LNCaP clone FGC (cell line): ENCODE results near the gene SPINT2.
A peak's percentile ranks its signal among the peaks of the same experiment; 100 is the strongest.

Experiments
- DNase-seq: peaks from one replicate; pipeline ENCODE4 v3.0.0-alpha.2; 2011; ENCODE audit warnings: low read depth
- H3K4me3 ChIP-seq: 2 replicates; pipeline ENCODE4 v1.5.1; 2011; ENCODE audit warnings: mild to moderate bottlenecking, low read depth, low read length, control low read depth
- TF ChIP-seq, protein P1 (sequence below): IDR thresholded peaks from 2 replicates; pipeline ENCODE4 v1.5.1; 2012; ENCODE audit warnings: mild to moderate bottlenecking; ENCODE audit not compliant: control insufficient read depth, insufficient read depth; ENCODE audit errors: extremely low read depth

Gene SPINT2

DNA sequence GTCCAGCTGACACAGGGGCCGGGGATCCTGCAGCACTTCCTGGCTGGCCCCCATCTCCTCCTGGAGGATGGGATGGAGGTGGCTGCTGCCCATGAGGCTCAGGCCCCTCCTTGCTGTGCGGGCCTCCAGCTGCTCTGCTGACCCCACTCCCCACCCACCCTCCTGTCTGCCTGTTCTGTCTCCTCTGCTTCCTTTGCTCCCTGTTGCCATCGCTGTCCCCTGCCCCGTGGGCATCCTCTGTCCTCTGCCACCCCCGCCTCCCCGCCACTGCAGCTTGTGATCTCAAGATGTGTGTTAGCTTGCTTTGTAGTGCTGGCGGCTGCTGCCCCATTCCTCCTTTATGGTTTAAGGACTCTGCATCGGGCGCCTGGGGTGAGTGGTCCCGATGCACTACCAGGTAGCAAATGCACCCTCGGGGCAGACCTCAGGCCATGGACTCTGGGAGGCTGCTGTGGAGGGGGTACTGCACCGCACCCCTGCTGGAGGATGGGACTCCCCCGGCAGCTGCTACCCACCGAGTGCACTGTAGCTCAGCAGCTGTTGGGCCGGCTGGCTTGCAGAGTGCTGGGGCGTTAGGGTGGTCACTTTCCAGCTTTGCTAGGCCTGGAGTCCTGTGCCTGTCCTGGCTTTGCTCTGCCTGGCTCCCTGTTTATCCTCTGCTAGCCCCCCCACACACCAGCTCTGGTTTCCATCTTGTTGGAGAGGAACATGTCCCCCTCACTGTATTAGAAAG is 23.9 kb downstream of the SPINT2 start:
- DNase-seq, result no peak
- TF ChIP-seq, protein P1, sequence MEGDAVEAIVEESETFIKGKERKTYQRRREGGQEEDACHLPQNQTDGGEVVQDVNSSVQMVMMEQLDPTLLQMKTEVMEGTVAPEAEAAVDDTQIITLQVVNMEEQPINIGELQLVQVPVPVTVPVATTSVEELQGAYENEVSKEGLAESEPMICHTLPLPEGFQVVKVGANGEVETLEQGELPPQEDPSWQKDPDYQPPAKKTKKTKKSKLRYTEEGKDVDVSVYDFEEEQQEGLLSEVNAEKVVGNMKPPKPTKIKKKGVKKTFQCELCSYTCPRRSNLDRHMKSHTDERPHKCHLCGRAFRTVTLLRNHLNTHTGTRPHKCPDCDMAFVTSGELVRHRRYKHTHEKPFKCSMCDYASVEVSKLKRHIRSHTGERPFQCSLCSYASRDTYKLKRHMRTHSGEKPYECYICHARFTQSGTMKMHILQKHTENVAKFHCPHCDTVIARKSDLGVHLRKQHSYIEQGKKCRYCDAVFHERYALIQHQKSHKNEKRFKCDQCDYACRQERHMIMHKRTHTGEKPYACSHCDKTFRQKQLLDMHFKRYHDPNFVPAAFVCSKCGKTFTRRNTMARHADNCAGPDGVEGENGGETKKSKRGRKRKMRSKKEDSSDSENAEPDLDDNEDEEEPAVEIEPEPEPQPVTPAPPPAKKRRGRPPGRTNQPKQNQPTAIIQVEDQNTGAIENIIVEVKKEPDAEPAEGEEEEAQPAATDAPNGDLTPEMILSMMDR, result no peak

DNA sequence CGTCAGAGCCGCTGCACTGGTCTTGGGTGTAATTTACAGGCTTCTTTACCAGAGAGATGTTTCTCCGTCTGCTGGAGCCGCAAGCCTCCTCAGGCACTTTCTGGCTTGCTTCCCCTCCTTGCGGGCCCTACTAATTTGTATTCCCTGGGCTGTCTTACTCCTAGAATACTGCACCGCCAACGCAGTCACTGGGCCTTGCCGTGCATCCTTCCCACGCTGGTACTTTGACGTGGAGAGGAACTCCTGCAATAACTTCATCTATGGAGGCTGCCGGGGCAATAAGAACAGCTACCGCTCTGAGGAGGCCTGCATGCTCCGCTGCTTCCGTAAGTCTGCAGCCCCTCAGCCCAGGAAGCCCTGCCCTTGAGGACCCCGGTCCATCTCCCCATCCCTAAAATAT is 25.6 kb downstream of the SPINT2 start:
- no peak overlapping the region for H3K4me3 ChIP-seq
- TF ChIP-seq, protein P1, result no peak
- no peak for DNase-seq

More for the DNA sequence above, 23.9 kb downstream of the SPINT2 start:
- H3K4me3 ChIP-seq, result no peak overlapping the region

DNA sequence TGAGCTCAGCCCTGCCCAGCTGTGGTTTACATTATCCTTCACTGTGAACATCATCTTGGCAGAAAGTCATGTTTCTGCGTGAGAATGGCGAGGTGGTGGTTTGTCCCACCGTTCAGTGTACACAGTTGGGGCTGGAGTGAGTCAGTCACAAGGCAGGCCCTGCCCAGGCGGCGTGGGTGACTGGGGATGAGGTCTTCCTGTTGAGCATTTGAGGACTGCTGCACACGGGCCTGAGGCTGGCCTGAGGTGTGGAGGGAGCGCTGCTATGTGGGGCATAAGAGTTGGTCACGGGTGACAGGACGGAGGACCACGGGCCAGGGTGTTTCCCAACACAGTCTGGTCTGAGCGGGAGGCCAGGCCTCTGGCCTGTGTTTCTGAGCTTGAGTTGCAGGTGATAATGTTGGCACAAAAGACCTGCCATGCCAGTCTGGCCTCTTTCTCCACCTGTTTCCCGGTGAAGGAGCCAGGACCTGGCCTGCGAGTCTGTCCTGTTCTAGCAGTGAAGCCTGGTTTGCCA is 26.3 kb downstream of the SPINT2 start:
- H3K4me3 ChIP-seq, result peak overlapping the region; percentile 26
- peak; percentile 97 for DNase-seq
- TF ChIP-seq, protein P1, result no peak

DNA sequence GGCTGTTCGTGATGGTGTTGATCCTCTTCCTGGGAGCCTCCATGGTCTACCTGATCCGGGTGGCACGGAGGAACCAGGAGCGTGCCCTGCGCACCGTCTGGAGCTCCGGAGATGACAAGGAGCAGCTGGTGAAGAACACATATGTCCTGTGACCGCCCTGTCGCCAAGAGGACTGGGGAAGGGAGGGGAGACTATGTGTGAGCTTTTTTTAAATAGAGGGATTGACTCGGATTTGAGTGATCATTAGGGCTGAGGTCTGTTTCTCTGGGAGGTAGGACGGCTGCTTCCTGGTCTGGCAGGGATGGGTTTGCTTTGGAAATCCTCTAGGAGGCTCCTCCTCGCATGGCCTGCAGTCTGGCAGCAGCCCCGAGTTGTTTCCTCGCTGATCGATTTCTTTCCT is 27.5 kb downstream of the SPINT2 start:
- no peak for DNase-seq
- TF ChIP-seq, protein P1, result peak; percentile 30; the same call in 1 of the 2 replicates
- H3K4me3 ChIP-seq, result no peak overlapping the region; the same call in none of the 2 replicates

DNA sequence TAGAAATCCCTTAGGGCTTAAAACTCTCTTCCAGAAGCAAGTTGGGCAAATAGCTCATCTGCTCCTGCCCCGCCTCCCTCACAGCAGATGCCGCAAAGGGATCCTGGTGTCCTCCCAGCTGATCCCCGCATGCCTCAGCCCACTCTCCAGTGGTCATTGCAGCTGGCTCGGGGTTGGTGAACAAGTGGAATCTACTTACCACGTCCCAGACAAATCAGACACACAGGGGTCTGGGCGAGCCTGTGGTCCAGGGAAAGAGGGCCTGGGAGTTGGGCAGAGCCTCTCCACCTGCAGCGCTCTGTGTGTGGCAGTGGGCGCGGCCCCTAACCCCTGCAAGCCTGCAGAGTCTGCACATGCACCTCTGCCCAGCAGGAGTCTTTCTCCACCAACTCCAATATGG is 28.9 kb downstream of the SPINT2 start:
- DNase-seq, result no peak
- TF ChIP-seq, protein P1, result no peak
- no peak overlapping the region for H3K4me3 ChIP-seq

DNA sequence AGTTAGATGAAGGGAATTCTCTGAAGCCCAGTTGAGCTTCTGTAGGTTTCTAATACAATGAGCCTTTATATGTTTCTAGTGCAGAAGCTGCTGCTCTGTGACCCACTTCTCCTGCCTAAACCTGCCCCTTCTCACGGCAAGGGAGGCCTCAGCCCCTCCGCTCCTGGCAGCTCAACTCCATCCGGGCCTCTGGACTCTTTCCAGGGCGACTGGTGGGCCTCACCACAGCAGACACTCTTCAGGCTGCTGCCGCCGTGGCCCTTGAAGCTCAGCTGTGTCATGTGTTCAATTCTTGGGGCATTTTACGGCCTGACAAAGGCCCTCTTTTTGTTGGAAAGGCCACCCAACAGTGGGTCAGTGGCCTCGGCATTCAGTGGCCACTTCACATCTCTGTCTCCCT is 29.7 kb downstream of the SPINT2 start:
- DNase-seq, result no peak
- H3K4me3 ChIP-seq, result no peak overlapping the region
- TF ChIP-seq, protein P1, result no peak
